Stimulated activated memory B cell treated with anti-CD40 and anti-IgM and Interleukin-4, amounts not matched to agents 10 μg/mL and 1 μg/mL and 100 μg/mL, for 72 hours (primary cell): ENCODE data around the gene FAM193A.
"Not testable (repeated sequence)": the region's sequence is repeated elsewhere in the genome, so short reads cannot be mapped to it uniquely, and the experiment has no call there.

Source experiments
- ATAC-seq: fragments of 150-1000 bp; cut with Tn5 transposase; 2 replicates; pipeline ENCODE4 v1.10.0; 2021
- H3K27ac Mint-ChIP-seq: one replicate; pipeline ENCODE4 v1.8.0; 2022; ENCODE audit warnings: mild to moderate bottlenecking, mixed read lengths
- H3K27me3 Mint-ChIP-seq: one replicate; pipeline ENCODE4 v1.8.0; 2022; ENCODE audit warnings: mixed read lengths
- H3K36me3 Mint-ChIP-seq: one replicate; pipeline ENCODE4 v1.8.0; 2022; ENCODE audit warnings: mixed read lengths
- H3K4me1 Mint-ChIP-seq: one replicate; pipeline ENCODE4 v1.8.0; 2022; ENCODE audit warnings: mixed read lengths
- H3K4me3 Mint-ChIP-seq: one replicate; pipeline ENCODE4 v1.8.0; 2022; ENCODE audit warnings: mild to moderate bottlenecking, moderate library complexity, mixed read lengths
- H3K9me3 Mint-ChIP-seq: one replicate; pipeline ENCODE4 v1.8.0; 2022; ENCODE audit warnings: mixed read lengths

Gene FAM193A

GRCh38 chr4:2636994-2637393 lies 100.5 kb downstream of the FAM193A start:
- not testable (repeated sequence) for H3K4me1 Mint-ChIP-seq

GRCh38 chr4:2637956-2638552 lies 101.6 kb downstream of the FAM193A start:
- Mint-ChIP-seq H3K4me3 (no peak overlapping the region), H3K9me3 (no peaks in the 10 kb centered on the region), H3K27ac (no peak overlapping the region), H3K27me3 (no peaks in the 10 kb centered on the region), H3K36me3 (peaks cover 34% of the 10 kb centered on the region), H3K4me1 (no peaks in the 10 kb centered on the region)
- ATAC-seq = no peak

More at GRCh38 chr4:2636994-2637393, 100.5 kb downstream of the FAM193A start:
- H3K36me3 Mint-ChIP-seq = peaks cover 34% of the 10 kb centered on the region
- H3K9me3 Mint-ChIP-seq, H3K27ac Mint-ChIP-seq, H3K27me3 Mint-ChIP-seq, H3K4me3 Mint-ChIP-seq, ATAC-seq: not testable (repeated sequence)

GRCh38 chr4:2638730-2639129 lies 102.3 kb downstream of the FAM193A start:
- H3K27me3 Mint-ChIP-seq = no peaks in the 10 kb centered on the region
- peaks cover 39% of the 10 kb centered on the region for H3K36me3 Mint-ChIP-seq
- no peaks in the 10 kb centered on the region for H3K9me3 Mint-ChIP-seq
- H3K4me1 Mint-ChIP-seq = no peaks in the 10 kb centered on the region
- ATAC-seq = no peak
- no peak overlapping the region for H3K4me3 Mint-ChIP-seq
- no peak overlapping the region for H3K27ac Mint-ChIP-seq

DNA sequence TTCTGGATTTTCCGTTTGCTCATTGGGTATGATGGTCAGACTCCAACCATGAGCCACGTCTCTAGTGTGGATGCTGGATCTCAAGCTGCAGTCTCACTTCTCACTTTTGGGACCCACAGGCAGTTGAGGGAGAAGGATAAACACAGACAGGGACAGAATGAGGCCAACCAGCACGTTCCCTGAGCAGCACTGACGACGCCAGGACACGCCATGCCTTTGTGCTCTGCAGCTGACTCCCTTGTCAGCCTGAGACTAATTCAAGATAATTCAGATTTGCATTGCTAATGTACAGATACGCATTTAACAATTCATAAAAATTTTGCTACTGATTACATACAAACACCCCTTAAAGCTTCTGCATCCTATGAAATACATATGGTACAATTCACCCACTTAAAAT lies 106.5 kb downstream of the FAM193A start:
- H3K4me3 Mint-ChIP-seq = no peak overlapping the region
- no peaks in the 10 kb centered on the region for H3K27me3 Mint-ChIP-seq
- ATAC-seq = no peak
- H3K27ac Mint-ChIP-seq = no peak overlapping the region
- H3K4me1 Mint-ChIP-seq = no peaks in the 10 kb centered on the region
- peaks cover 42% of the 10 kb centered on the region for H3K36me3 Mint-ChIP-seq
- no peaks in the 10 kb centered on the region for H3K9me3 Mint-ChIP-seq

- Mint-ChIP-seq H3K27ac (no peak overlapping the region), H3K27me3 (no peaks in the 10 kb centered on the region), H3K9me3 (no peaks in the 10 kb centered on the region), H3K4me1 (no peaks in the 10 kb centered on the region), H3K4me3 (no peak overlapping the region), H3K36me3 (peaks cover 44% of the 10 kb centered on the region)
- ATAC-seq = no peak
Observed at GRCh38 chr4:2643555-2643954, 107.1 kb downstream of the FAM193A start.

- Mint-ChIP-seq H3K27ac (no peak overlapping the region), H3K36me3 (peaks cover 60% of the 10 kb centered on the region), H3K4me3 (no peak overlapping the region), H3K4me1 (peaks cover 7% of the 10 kb centered on the region), H3K9me3 (no peaks in the 10 kb centered on the region), H3K27me3 (no peaks in the 10 kb centered on the region)
- ATAC-seq = no peak
Observed at GRCh38 chr4:2646396-2647149, 110.1 kb downstream of the FAM193A start.

DNA sequence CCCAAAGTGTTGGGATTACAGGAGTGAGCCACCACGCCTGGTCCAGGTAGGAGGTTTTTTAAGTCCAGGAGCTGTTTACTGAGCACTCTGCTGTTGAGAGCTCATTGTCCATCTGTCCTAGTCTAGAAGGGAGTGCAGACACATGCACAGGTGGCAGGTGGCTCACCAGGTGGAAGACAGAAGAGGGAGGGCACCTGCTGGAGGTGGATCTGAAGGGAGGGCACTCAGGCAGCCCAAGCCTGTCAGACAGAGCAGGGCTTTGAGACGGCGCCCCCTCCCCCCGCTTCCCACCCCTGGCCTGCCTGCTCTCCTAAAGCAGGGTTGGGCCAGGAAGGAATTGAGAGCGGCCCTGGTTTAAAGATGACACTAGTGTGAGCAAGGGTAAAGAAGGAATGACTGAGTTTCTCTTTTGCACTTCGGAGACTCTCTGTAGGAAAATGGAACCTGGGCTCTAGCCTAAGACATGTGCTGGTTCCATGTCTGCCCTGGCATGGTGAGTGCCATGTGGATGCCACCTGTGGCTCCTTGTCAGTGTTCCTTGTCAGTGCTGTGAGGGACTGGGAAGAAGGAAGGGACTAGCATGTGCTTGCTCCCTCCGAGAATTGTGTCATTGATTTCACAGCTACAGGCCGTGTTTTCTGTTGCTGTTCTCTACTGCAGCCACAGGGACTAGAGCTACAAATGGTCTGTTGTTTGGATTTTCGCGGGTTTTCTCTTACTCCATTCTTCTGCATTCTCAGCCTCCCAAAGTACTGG lies 111.1 kb downstream of the FAM193A start:
- no peak overlapping the region for H3K4me3 Mint-ChIP-seq
- H3K27me3 Mint-ChIP-seq = no peaks in the 10 kb centered on the region
- H3K36me3 Mint-ChIP-seq = peaks cover 65% of the 10 kb centered on the region
- no peak overlapping the region for H3K27ac Mint-ChIP-seq
- no peaks in the 10 kb centered on the region for H3K9me3 Mint-ChIP-seq
- ATAC-seq = no peak
- peaks cover 15% of the 10 kb centered on the region for H3K4me1 Mint-ChIP-seq

DNA sequence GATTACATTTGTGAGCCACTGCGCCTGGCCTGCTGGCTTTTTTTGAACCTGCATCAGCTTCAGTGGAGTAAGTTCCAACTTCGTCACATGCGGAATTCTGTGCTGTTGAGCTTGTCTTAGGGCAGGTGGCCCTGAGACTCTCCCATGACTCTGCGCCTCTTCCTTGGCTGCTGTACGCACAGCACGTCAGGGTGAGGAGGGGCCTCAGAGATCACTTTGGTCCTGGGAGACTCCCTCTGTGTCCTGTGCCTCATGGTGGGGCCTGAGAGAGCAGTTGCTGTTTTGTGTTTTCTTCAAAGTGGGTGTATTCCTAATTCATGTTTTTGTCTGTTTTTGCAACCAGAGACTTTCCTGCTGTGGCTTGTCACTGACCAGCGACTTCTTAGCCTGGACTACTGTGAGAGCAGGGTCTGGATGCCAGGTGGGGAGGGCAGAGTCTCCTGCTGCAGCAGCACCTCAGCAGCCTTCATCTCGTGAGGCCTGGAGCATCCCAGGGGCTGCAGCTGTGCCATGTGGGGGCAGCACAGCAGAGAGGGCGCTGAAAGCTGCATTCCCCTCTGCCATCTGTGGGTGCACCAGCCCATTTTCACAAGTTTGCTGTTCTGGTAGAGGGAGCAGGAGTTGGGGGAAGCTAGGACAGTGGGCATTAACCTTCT lies 111.8 kb downstream of the FAM193A start:
- peaks cover 64% of the 10 kb centered on the region for H3K36me3 Mint-ChIP-seq
- no peak overlapping the region for H3K27ac Mint-ChIP-seq

DNA sequence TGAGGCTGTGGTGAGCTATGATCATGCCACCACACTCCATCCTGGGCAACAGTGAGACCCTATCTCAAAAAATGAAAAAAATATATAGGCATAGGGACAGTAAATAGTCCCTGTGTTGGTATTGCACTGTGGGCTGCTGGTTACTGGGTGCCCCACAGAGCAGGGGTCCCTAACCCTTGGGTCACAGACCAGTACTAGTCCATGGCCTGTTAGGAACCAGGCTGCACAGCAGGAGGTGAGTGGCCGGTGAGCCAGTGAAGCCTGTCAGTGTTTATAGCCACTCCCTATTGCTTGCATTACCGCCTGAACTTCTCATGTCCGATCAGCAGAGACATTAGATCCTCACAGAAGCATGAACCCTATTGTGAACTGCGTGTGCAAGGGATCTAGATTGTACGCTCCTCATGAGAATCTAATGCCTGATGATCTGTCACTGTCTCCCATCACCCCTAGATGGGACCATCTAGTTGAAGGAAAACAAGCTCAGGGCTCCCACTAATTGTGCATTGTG lies 113.2 kb downstream of the FAM193A start:
- Mint-ChIP-seq H3K9me3 (no peaks in the 10 kb centered on the region), H3K4me3 (no peak overlapping the region), H3K4me1 (peaks cover 17% of the 10 kb centered on the region), H3K36me3 (peaks cover 60% of the 10 kb centered on the region), H3K27me3 (no peaks in the 10 kb centered on the region), H3K27ac (no peak overlapping the region)
- no peak for ATAC-seq

More for the DNA sequence above, 111.8 kb downstream of the FAM193A start:
- ATAC-seq = no peak
- Mint-ChIP-seq H3K4me1 (peaks cover 17% of the 10 kb centered on the region), H3K27me3 (no peaks in the 10 kb centered on the region), H3K9me3 (no peaks in the 10 kb centered on the region), H3K4me3 (no peak overlapping the region)

- H3K27ac Mint-ChIP-seq = no peak overlapping the region
- no peak overlapping the region for H3K4me3 Mint-ChIP-seq
- H3K36me3 Mint-ChIP-seq = peaks cover 57% of the 10 kb centered on the region
- no peaks in the 10 kb centered on the region for H3K27me3 Mint-ChIP-seq
- H3K4me1 Mint-ChIP-seq = peaks cover 17% of the 10 kb centered on the region
- ATAC-seq = no peak
- H3K9me3 Mint-ChIP-seq = no peaks in the 10 kb centered on the region
Observed at GRCh38 chr4:2650276-2650675, 113.8 kb downstream of the FAM193A start.

DNA sequence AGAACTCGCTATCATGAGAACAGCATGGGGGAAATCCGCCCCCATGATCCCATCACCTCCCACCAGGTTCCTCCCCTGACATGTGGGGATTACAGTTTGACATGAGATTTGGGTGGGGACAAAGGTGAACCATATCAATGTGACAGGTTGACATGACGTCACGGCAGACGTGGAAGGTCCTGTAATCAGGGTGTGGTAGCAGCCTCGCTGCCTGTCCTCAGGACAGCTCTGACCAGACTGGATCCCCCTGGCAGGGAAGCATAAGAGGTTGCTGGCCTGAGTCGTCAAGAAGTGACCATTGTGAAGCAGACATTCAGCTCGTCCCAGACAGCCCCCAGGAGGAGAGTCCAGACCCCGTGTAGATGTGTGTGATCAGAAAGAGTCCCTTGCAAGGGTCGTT lies 115.1 kb downstream of the FAM193A start:
- Mint-ChIP-seq H3K4me3 (no peak overlapping the region), H3K9me3 (no peaks in the 10 kb centered on the region), H3K36me3 (peaks cover 53% of the 10 kb centered on the region), H3K27ac (no peak overlapping the region), H3K27me3 (no peaks in the 10 kb centered on the region), H3K4me1 (peaks cover 17% of the 10 kb centered on the region)
- ATAC-seq = no peak

DNA sequence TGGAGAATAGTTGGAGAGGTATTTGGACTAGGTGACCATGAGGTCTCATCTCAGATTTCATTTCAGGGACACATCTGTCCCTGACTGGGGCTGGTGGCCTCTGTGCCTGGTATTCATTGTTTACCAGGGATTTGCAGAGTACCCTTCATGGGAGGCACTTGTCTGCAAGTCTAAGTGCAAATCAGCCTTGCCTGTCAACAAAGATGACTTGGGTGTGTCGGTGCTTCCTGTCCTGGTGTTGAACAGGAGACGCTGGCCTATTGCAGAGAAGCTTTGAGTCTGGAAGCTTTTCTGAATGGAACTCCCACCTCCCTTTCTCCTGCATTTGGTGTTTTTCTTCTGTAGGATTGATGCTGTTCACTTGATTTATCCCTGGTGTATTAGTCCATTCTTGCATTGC lies 115.6 kb downstream of the FAM193A start:
- no peak for ATAC-seq
- Mint-ChIP-seq H3K4me3 (no peak overlapping the region), H3K36me3 (peaks cover 50% of the 10 kb centered on the region), H3K27ac (no peak overlapping the region), H3K9me3 (no peaks in the 10 kb centered on the region), H3K4me1 (peaks cover 17% of the 10 kb centered on the region), H3K27me3 (no peaks in the 10 kb centered on the region)

- no peaks in the 10 kb centered on the region for H3K9me3 Mint-ChIP-seq
- H3K27me3 Mint-ChIP-seq = no peaks in the 10 kb centered on the region
- H3K4me1 Mint-ChIP-seq = peaks cover 17% of the 10 kb centered on the region
- no peak overlapping the region for H3K4me3 Mint-ChIP-seq
- H3K36me3 Mint-ChIP-seq = peaks cover 50% of the 10 kb centered on the region
- no peak for ATAC-seq
- peak overlapping the region; percentile 16 for H3K27ac Mint-ChIP-seq
Observed at GRCh38 chr4:2652415-2653160, 116.1 kb downstream of the FAM193A start.

- ATAC-seq = no peak
- no peak overlapping the region for H3K27ac Mint-ChIP-seq
- peaks cover 67% of the 10 kb centered on the region for H3K36me3 Mint-ChIP-seq
- no peaks in the 10 kb centered on the region for H3K27me3 Mint-ChIP-seq
- no peaks in the 10 kb centered on the region for H3K9me3 Mint-ChIP-seq
- H3K4me3 Mint-ChIP-seq = no peak overlapping the region
- H3K4me1 Mint-ChIP-seq = peaks cover 7% of the 10 kb centered on the region
Observed at GRCh38 chr4:2660596-2661211, 124.3 kb downstream of the FAM193A start.
